ENCODE measurements around the gene NLRP13. TPM values are rescaled to one million over a fixed set of nuclear protein-coding genes. Genes with fewer than 3 reads are reported as not detected.

NLRP13 gene
- total RNA-seq, 1 donor from 2014 or later = not detected

DNA sequence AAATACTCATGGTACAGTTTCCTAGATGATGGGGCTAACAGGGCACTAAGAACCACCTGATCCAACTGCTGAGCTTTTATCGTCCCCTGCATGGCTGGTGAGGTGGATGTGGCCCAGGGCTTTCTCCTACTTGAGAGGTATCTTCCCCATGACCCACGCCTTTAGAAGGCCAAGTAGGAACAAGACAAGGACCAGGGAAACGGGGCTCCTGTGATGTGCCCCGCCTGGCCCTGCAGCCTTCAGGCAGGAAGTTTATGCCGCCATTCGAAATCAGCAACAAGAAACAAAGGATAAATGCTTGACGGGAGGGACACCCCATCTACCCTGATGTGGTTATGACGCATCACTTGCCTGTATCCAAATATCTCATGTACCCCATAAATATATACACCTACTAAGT lies 4.1 kb downstream of the NLRP13 start:
- no peaks in the 10 kb centered on the region for H3K4me1 ChIP-seq (ENCODE audit: insufficient read depth, low read length)
- no peaks in the 10 kb centered on the region for H3K27me3 ChIP-seq (ENCODE audit: insufficient read depth, low read length)
- H3K79me2 ChIP-seq (ENCODE audit: insufficient read depth, low read length) = no peaks in the 10 kb centered on the region
- Mint-ChIP-seq H3K4me3 (ENCODE audit: unreplicated experiment) (no peak overlapping the region), H3K27ac (ENCODE audit: unreplicated experiment) (no peak overlapping the region), H3K27me3 (ENCODE audit: low read depth, unreplicated experiment) (no peaks in the 10 kb centered on the region), H3K4me1 (ENCODE audit: low read depth, unreplicated experiment) (no peaks in the 10 kb centered on the region), H3K9me3 (ENCODE audit: unreplicated experiment) (peaks cover 10% of the 10 kb centered on the region), H3K36me3 (ENCODE audit: low read depth, unreplicated experiment) (no peaks in the 10 kb centered on the region)
- no peak overlapping the region for H2AFZ ChIP-seq (ENCODE audit: low read depth, low read length)
- FAIRE-seq = no peak
- no peak for TF ChIP-seq EZH2 (IDR thresholded peaks at IDR 0.05; ENCODE audit: insufficient read depth, low read length)
- TF ChIP-seq, protein P1, sequence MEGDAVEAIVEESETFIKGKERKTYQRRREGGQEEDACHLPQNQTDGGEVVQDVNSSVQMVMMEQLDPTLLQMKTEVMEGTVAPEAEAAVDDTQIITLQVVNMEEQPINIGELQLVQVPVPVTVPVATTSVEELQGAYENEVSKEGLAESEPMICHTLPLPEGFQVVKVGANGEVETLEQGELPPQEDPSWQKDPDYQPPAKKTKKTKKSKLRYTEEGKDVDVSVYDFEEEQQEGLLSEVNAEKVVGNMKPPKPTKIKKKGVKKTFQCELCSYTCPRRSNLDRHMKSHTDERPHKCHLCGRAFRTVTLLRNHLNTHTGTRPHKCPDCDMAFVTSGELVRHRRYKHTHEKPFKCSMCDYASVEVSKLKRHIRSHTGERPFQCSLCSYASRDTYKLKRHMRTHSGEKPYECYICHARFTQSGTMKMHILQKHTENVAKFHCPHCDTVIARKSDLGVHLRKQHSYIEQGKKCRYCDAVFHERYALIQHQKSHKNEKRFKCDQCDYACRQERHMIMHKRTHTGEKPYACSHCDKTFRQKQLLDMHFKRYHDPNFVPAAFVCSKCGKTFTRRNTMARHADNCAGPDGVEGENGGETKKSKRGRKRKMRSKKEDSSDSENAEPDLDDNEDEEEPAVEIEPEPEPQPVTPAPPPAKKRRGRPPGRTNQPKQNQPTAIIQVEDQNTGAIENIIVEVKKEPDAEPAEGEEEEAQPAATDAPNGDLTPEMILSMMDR (IDR thresholded peaks at IDR 0.05; ENCODE audit: insufficient read depth, low read depth, low read length) = no peak
- H3K9me3 ChIP-seq (ENCODE audit: insufficient read depth, low read depth, low read length) = peaks cover 11% of the 10 kb centered on the region
- H3K27ac ChIP-seq (ENCODE audit: low read depth, low read length) = no peak overlapping the region
- no peak for DNase-seq (ENCODE audit: low read depth)
- no peak overlapping the region for H3K4me3 ChIP-seq (ENCODE audit: insufficient read depth, low read depth, low read length)
- H3K36me3 ChIP-seq (ENCODE audit: insufficient read depth, low read length) = no peaks in the 10 kb centered on the region
- H3K4me2 ChIP-seq (ENCODE audit: low read length) = no peak overlapping the region
- H4K20me1 ChIP-seq (ENCODE audit: insufficient read depth, low read length) = no peaks in the 10 kb centered on the region
- H3K9ac ChIP-seq (ENCODE audit: low read length) = no peak overlapping the region

DNA sequence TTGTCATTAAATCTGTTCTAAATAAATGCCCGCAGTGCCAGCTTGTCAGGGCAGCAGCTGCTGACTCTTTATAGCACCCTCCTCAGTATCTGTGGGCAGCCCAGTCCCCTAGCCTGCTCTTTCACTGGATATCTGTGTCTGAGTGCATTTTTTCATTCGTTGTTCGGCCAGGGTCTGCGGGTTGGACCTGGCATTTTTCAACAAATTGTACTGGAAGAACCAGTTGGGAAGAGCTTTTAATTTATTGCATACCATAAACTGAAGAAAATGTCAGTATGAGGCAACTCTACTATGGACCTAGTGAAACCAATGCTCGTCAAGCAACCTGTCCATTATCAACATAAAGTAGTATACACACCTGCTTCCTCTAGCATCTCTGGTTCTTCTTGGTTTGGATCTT lies 8.6 kb downstream of the NLRP13 start:
- no peak for FAIRE-seq
- TF ChIP-seq, protein P1 (IDR thresholded peaks at IDR 0.05; ENCODE audit: insufficient read depth, low read depth, low read length) = no peak
- no peak for TF ChIP-seq EZH2 (IDR thresholded peaks at IDR 0.05; ENCODE audit: insufficient read depth, low read length)
- Mint-ChIP-seq H3K36me3 (ENCODE audit: low read depth, unreplicated experiment) (no peaks in the 10 kb centered on the region), H3K9me3 (ENCODE audit: unreplicated experiment) (peaks cover 7% of the 10 kb centered on the region), H3K4me1 (ENCODE audit: low read depth, unreplicated experiment) (no peaks in the 10 kb centered on the region), H3K27me3 (ENCODE audit: low read depth, unreplicated experiment) (no peaks in the 10 kb centered on the region), H3K27ac (ENCODE audit: unreplicated experiment) (no peak overlapping the region), H3K4me3 (ENCODE audit: unreplicated experiment) (no peak overlapping the region)
- no peaks in the 10 kb centered on the region for H4K20me1 ChIP-seq (ENCODE audit: insufficient read depth, low read length)
- H3K27me3 ChIP-seq (ENCODE audit: insufficient read depth, low read length) = no peaks in the 10 kb centered on the region
- no peak for DNase-seq (ENCODE audit: low read depth)
- H3K4me2 ChIP-seq (ENCODE audit: low read length) = no peak overlapping the region
- H2AFZ ChIP-seq (ENCODE audit: low read depth, low read length) = no peak overlapping the region
- H3K9ac ChIP-seq (ENCODE audit: low read length) = no peak overlapping the region
- no peaks in the 10 kb centered on the region for H3K4me1 ChIP-seq (ENCODE audit: insufficient read depth, low read length)
- H3K36me3 ChIP-seq (ENCODE audit: insufficient read depth, low read length) = no peaks in the 10 kb centered on the region
- no peaks in the 10 kb centered on the region for H3K79me2 ChIP-seq (ENCODE audit: insufficient read depth, low read length)
- no peak overlapping the region for H3K27ac ChIP-seq (ENCODE audit: low read depth, low read length)
- H3K9me3 ChIP-seq (ENCODE audit: insufficient read depth, low read depth, low read length) = peaks cover 11% of the 10 kb centered on the region
- H3K4me3 ChIP-seq (ENCODE audit: insufficient read depth, low read depth, low read length) = no peak overlapping the region

DNA sequence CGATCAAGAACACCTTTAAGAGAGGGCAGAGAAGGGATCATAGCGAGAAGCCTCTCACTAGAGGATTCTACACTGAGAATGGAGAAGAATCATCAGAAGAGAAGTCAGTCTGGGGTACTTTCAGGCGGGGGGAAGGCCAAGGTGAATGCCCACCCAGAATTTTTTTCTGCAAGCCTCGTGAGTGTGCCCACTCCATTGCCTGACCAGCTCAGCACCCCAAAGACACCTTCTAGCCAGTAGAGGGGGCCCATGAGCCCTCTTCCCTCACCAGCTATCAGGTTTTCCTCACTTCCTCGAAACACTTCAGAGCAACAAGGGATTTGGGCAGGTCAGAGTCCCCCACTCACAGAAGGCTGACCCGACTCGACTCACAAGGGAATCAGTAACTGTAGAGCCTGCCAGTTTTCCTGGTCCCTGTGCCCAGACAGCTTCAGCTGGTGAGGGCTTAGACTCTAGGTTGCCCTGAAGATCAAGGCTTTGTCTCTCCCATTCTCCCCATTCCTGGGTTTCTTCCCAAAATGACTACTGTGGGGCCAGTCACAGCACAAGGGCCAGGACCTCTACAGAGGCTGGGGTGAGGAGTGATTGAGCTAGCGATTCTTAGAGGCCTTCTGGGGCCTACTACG lies 18.4 kb downstream of the NLRP13 start:
- no peaks in the 10 kb centered on the region for H4K20me1 ChIP-seq (ENCODE audit: insufficient read depth, low read length)
- H3K9ac ChIP-seq (ENCODE audit: low read length) = no peak overlapping the region
- H3K27me3 Mint-ChIP-seq (ENCODE audit: low read depth, unreplicated experiment) = no peaks in the 10 kb centered on the region
- H3K9me3 ChIP-seq (ENCODE audit: insufficient read depth, low read depth, low read length) = peaks cover 8% of the 10 kb centered on the region
- H3K27ac ChIP-seq (ENCODE audit: low read depth, low read length) = no peak overlapping the region
- no peak for FAIRE-seq
- H3K79me2 ChIP-seq (ENCODE audit: insufficient read depth, low read length) = no peaks in the 10 kb centered on the region
- no peak overlapping the region for H3K27ac Mint-ChIP-seq (ENCODE audit: unreplicated experiment)
- H3K36me3 Mint-ChIP-seq (ENCODE audit: low read depth, unreplicated experiment) = no peaks in the 10 kb centered on the region
- no peaks in the 10 kb centered on the region for H3K4me1 Mint-ChIP-seq (ENCODE audit: low read depth, unreplicated experiment)
- no peaks in the 10 kb centered on the region for H3K27me3 ChIP-seq (ENCODE audit: insufficient read depth, low read length)
- H3K36me3 ChIP-seq (ENCODE audit: insufficient read depth, low read length) = no peaks in the 10 kb centered on the region
- no peak overlapping the region for H3K4me2 ChIP-seq (ENCODE audit: low read length)
- H2AFZ ChIP-seq (ENCODE audit: low read depth, low read length) = no peak overlapping the region
- H3K9me3 Mint-ChIP-seq (ENCODE audit: unreplicated experiment) = peaks cover 20% of the 10 kb centered on the region
- no peak overlapping the region for H3K4me3 Mint-ChIP-seq (ENCODE audit: unreplicated experiment)
- no peak overlapping the region for H3K4me3 ChIP-seq (ENCODE audit: insufficient read depth, low read depth, low read length)
- DNase-seq (ENCODE audit: low read depth) = no peak
- no peaks in the 10 kb centered on the region for H3K4me1 ChIP-seq (ENCODE audit: insufficient read depth, low read length)
- TF ChIP-seq, protein P1 (IDR thresholded peaks at IDR 0.05; ENCODE audit: insufficient read depth, low read depth, low read length) = no peak
- TF ChIP-seq EZH2 (IDR thresholded peaks at IDR 0.05; ENCODE audit: insufficient read depth, low read length) = no peak
